Prostate gland (tissue), 2 donors: ENCODE data around the gene CTNS.

Source experiments
- POLR2A ChIP-seq: fragments of 450-650 bp; IDR thresholded peaks from one replicate; pipeline ENCODE4 v1.6.1; 2016; ENCODE audit warnings: antibody characterized with exemption, mild to moderate bottlenecking
- POLR2AphosphoS5 ChIP-seq: sonication (generic); formaldehyde crosslinking; IDR thresholded peaks from one replicate; pipeline ENCODE4 v1.6.1; 2017; ENCODE audit warnings: antibody characterized with exemption
- TF ChIP-seq, protein P1 (sequence below), 4 experiments: fragments of 200-600 bp in 2 of 4; fragments of 450-650 bp in 2 of 4; sonication (generic) in 2 of 4; IDR thresholded peaks; 1 replicate in 3 of 4; 2 replicates in 1 of 4; pipeline ENCODE4 v1.5.1; 2016 to 2019; ENCODE audit warnings: antibody characterized with exemption in 4 of 4, mild to moderate bottlenecking in 2 of 4, moderate library complexity in 2 of 4

DNA sequence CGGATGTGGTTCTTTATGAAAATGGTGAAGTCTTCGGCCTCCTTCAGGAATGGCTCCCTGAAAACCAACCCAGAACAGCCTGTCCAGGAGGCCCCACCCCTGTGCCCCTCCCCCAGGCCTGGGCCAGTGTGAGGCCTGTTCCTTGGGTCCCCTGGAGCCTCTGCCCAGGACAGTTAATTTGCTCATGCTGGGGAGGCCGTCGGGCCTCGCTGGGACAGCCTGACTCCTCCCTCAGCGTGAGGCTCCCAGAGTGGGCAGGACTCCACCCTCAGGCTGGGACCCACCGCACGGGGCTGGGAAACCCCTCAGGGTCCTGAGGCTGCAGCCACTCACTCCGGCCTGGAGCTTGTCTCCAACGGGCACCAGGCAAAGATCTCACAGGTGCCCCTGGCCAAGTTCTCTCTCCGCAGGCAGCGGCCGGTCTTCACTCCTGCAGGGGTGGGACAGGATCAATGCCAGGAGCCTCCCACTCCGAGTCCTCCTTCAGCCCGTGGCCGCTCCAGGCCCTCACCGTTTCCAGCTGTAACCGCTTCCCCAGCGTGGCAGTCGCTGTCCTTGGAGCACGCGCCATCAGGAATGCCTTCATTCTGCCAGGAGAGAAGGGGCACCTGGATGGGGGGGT, 53.6 kb downstream of the CTNS start:
- TF ChIP-seq, protein P1, sequence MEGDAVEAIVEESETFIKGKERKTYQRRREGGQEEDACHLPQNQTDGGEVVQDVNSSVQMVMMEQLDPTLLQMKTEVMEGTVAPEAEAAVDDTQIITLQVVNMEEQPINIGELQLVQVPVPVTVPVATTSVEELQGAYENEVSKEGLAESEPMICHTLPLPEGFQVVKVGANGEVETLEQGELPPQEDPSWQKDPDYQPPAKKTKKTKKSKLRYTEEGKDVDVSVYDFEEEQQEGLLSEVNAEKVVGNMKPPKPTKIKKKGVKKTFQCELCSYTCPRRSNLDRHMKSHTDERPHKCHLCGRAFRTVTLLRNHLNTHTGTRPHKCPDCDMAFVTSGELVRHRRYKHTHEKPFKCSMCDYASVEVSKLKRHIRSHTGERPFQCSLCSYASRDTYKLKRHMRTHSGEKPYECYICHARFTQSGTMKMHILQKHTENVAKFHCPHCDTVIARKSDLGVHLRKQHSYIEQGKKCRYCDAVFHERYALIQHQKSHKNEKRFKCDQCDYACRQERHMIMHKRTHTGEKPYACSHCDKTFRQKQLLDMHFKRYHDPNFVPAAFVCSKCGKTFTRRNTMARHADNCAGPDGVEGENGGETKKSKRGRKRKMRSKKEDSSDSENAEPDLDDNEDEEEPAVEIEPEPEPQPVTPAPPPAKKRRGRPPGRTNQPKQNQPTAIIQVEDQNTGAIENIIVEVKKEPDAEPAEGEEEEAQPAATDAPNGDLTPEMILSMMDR (IDR thresholded peaks at IDR 0.05), result no peak
- TF ChIP-seq POLR2AphosphoS5 (no peak), POLR2A (no peak)
